Panc1 (cell line): ENCODE data around the gene WNT5A. TPM values are rescaled to one million over a fixed set of nuclear protein-coding genes. Genes with fewer than 3 reads are reported as not detected.

Experiments
- ATAC-seq: fragments of 200-7000 bp; cut with Tn5 transposase; 2 replicates; pipeline ENCODE4 v1.9.1; 2020; ENCODE audit warnings: mild to moderate bottlenecking, moderate library complexity
- BruUV-seq: library from RNA; stranded (reverse); fragments of 400-500 nt; replicated peaks from 2 replicates; lab custom pipeline; 2021; lab: Mats Ljungman, UMichigan
- CTCF ChIA-PET: fragments of 300-600 bp; sonication (Branson Sonifier 250); formaldehyde crosslinking; loops from one replicate; lab custom pipeline; 2022; ENCODE audit warnings: antibody characterized with exemption; lab: Charles Lee
- POLR2A ChIA-PET: fragments of 300-600 bp; sonication (Branson Sonifier 250); formaldehyde crosslinking; loops from one replicate; lab custom pipeline; 2022; ENCODE audit warnings: antibody characterized with exemption; lab: Charles Lee
- DNase-seq: peaks from one replicate; pipeline ENCODE4 v3.0.0-alpha.2; 2010; ENCODE audit warnings: low read depth, low spot score
- H3K27ac ChIP-seq: 2 replicates; pipeline ENCODE4 v1.5.1; 2011; ENCODE audit warnings: mild to moderate bottlenecking, low read length, inconsistent platforms
- H3K27me3 ChIP-seq: fragments of 200-500 bp; sonication (Bioruptor generic); 2 replicates; pipeline ENCODE4 v1.6.0; 2014; ENCODE audit warnings: low read length, inconsistent platforms; ENCODE audit not compliant: control insufficient read depth, insufficient read depth
- H3K36me3 ChIP-seq: fragments of 200-500 bp; sonication (Bioruptor generic); 2 replicates; pipeline ENCODE4 v1.5.1; 2014; ENCODE audit warnings: inconsistent platforms, mild to moderate bottlenecking, low read length, moderate library complexity; ENCODE audit not compliant: control insufficient read depth, insufficient read depth
- H3K4me1 ChIP-seq: 2 replicates; pipeline ENCODE4 v1.5.1; 2011; ENCODE audit warnings: inconsistent platforms, mild to moderate bottlenecking, low read length, moderate library complexity; ENCODE audit not compliant: control insufficient read depth, insufficient read depth
- H3K4me3 ChIP-seq, 2 experiments: 2 replicates each; pipeline ENCODE4 v1.5.1; 2011 to 2012; ENCODE audit warnings: low read depth in 2 of 2, low read length in 2 of 2, mild to moderate bottlenecking in 2 of 2, inconsistent platforms in 1 of 2, moderate library complexity in 1 of 2
- H3K9me3 ChIP-seq: fragments of 200-500 bp; sonication (Bioruptor generic); 2 replicates; pipeline ENCODE4 v1.5.1; 2014; ENCODE audit warnings: low read depth, mild to moderate bottlenecking, inconsistent platforms, low read length, moderate library complexity; ENCODE audit not compliant: control insufficient read depth, insufficient read depth
- CTCF ChIP-seq: fragments of 450-650 bp; IDR thresholded peaks from 2 replicates; pipeline ENCODE4 v1.5.1; 2017; ENCODE audit warnings: mild to moderate bottlenecking
- POLR2AphosphoS5 ChIP-seq: IDR thresholded peaks from 2 replicates; pipeline ENCODE4 v1.6.1; 2012; ENCODE audit warnings: mild to moderate bottlenecking, low read depth, low read length, moderate library complexity
- REST ChIP-seq, 2 experiments: IDR thresholded peaks; 2 replicates each; pipeline ENCODE4 v1.6.1; 2011 to 2012; ENCODE audit warnings: low read depth in 2 of 2, control low read depth in 1 of 2, low read length in 1 of 2, mild to moderate bottlenecking in 1 of 2, moderate library complexity in 1 of 2; ENCODE audit not compliant: insufficient read depth in 1 of 2
- SIN3A ChIP-seq: IDR thresholded peaks from 2 replicates; pipeline ENCODE4 v1.6.1; 2012; ENCODE audit warnings: low read depth, mild to moderate bottlenecking, low read length, moderate library complexity, borderline replicate concordance; ENCODE audit not compliant: insufficient read depth
- TCF7L2 ChIP-seq: IDR thresholded peaks from 2 replicates; pipeline ENCODE4 v1.6.1; 2011; ENCODE audit warnings: mild to moderate bottlenecking, low read depth, low read length, inconsistent platforms
- in situ Hi-C: cut with HindIII; loops from 2 replicates; pipeline ENCODE4 v1.10.0; 2016; ENCODE audit warnings: low sequenced_read_pairs, low pct_unique_long_range_greater_than_20kb
- intact Hi-C: fragments of 100-400 bp; cut with micrococcal nuclease; formaldehyde crosslinking; loops from one replicate; pipeline ENCODE4 v1.10.0; 2022; ENCODE audit not compliant: unreplicated experiment
- total RNA-seq: library from RNA; stranded (reverse); gene quantifications from one replicate; pipeline ENCODE4 v1.2.1, GENCODE V29; 2021; ENCODE audit not compliant: unreplicated experiment

The WNT5A gene
- total RNA-seq, 1 experiment from 2014 or later = 0.54 TPM

GRCh38 chr3:55492976-55493375 lies 5.9 kb upstream of the WNT5A start:
- intact Hi-C loops (no loop called here), in situ Hi-C loops (no loop called here)
- POLR2A ChIA-PET = no interaction called here
- Histone ChIP-seq H3K27me3 (peaks cover 5% of the 10 kb centered on the region; the same call in 1 of the 2 replicates), H3K9me3 (no peaks in the 10 kb centered on the region), H3K4me1 (0 out of 2 replicates have a peak, but pooled peaks cover 3% of the 10 kb centered on the region), H3K27ac (no peak overlapping the region), H3K4me3 (no peak overlapping the region), H3K36me3 (no peaks in the 10 kb centered on the region)
- no TSS peak for BruUV-seq
- no peak for ATAC-seq
- CTCF ChIA-PET = no interaction called here
- DNase-seq = no peak
- no peak for TF ChIP-seq REST (IDR thresholded peaks at IDR 0.05; ENCODE audit: insufficient read depth in 1 of 2, low read depth in 2 of 2, low read length in 1 of 2)
- no peak for TF ChIP-seq SIN3A
- no peak for TF ChIP-seq TCF7L2
- no peak for TF ChIP-seq POLR2AphosphoS5
- no peak for TF ChIP-seq CTCF

- Histone ChIP-seq H3K4me3 (no peak overlapping the region), H3K27ac (no peak overlapping the region), H3K36me3 (no peaks in the 10 kb centered on the region), H3K27me3 (peaks cover 5% of the 10 kb centered on the region; the same call in 1 of the 2 replicates), H3K9me3 (no peaks in the 10 kb centered on the region), H3K4me1 (0 out of 2 replicates have a peak, but pooled peaks cover 3% of the 10 kb centered on the region)
- no TSS peak for BruUV-seq
- intact Hi-C loops (no loop called here), in situ Hi-C loops (no loop called here)
- no peak for DNase-seq
- no peak for ATAC-seq
- TF ChIP-seq REST (IDR thresholded peaks at IDR 0.05; ENCODE audit: insufficient read depth in 1 of 2, low read depth in 2 of 2, low read length in 1 of 2) = no peak
- no peak for TF ChIP-seq SIN3A
- TF ChIP-seq CTCF = no peak
- no peak for TF ChIP-seq POLR2AphosphoS5
- no peak for TF ChIP-seq TCF7L2
- ChIA-PET CTCF (no interaction called here), POLR2A (no interaction called here)
Measured at GRCh38 chr3:55491296-55491816, 4.2 kb upstream of the WNT5A start.
